GM18907 (cell line): ENCODE measurements around the gene ANKRD33.

Experiments used
- ATAC-seq: cut with Tn5 transposase; IDR thresholded peaks from one replicate; pipeline ENCODE4 v1.9.1; 2021; ENCODE audit warnings: mild to moderate bottlenecking, moderate library complexity; ENCODE audit not compliant: unreplicated experiment

The ANKRD33 gene

GRCh38 chr12:51914034-51914923 lies 26.4 kb downstream of the ANKRD33 start:
- ATAC-seq: no peak

- ATAC-seq: no peak
These were observed 27.2 kb downstream of the ANKRD33 start for GRCh38 chr12:51915003-51915625.

- no peak for ATAC-seq
These were observed 28.0 kb downstream of the ANKRD33 start for GRCh38 chr12:51915951-51916350.

- no peak for ATAC-seq
These were observed 29.2 kb downstream of the ANKRD33 start for GRCh38 chr12:51917041-51917590.

- no peak for ATAC-seq
These were observed 30.0 kb downstream of the ANKRD33 start for GRCh38 chr12:51917746-51918453.

GRCh38 chr12:51920046-51920445 lies 32.1 kb downstream of the ANKRD33 start:
- no peak for ATAC-seq

GRCh38 chr12:51921017-51921725 lies 33.3 kb downstream of the ANKRD33 start:
- ATAC-seq: no peak

- no peak for ATAC-seq
These were observed 34.2 kb downstream of the ANKRD33 start for GRCh38 chr12:51922146-51922545.

GRCh38 chr12:51922762-51923505 lies 35.0 kb downstream of the ANKRD33 start:
- no peak for ATAC-seq

GRCh38 chr12:51923506-51924365 lies 35.8 kb downstream of the ANKRD33 start:
- no peak for ATAC-seq

- ATAC-seq: no peak
These were observed 36.8 kb downstream of the ANKRD33 start for GRCh38 chr12:51924551-51925319.

- no peak for ATAC-seq
These were observed 37.6 kb downstream of the ANKRD33 start for GRCh38 chr12:51925346-51926063.

GRCh38 chr12:51926064-51926632 lies 38.2 kb downstream of the ANKRD33 start:
- no peak for ATAC-seq

GRCh38 chr12:51926718-51927117 lies 38.8 kb downstream of the ANKRD33 start:
- ATAC-seq: no peak

- ATAC-seq: no peak
These were observed 44.5 kb downstream of the ANKRD33 start for GRCh38 chr12:51932218-51933076.

GRCh38 chr12:51934080-51934479 lies 46.2 kb downstream of the ANKRD33 start:
- no peak for ATAC-seq
